Inflammatory macrophage treated with lipopolysaccharide for 4 hours (primary cell): ENCODE results near the gene TSPAN7.
A peak's percentile ranks its signal among the peaks of the same experiment; 100 is the strongest.

Experiments
- DNase-seq: peaks from one replicate; pipeline ENCODE4 v3.0.0-alpha.2; 2020

Gene TSPAN7

DNA sequence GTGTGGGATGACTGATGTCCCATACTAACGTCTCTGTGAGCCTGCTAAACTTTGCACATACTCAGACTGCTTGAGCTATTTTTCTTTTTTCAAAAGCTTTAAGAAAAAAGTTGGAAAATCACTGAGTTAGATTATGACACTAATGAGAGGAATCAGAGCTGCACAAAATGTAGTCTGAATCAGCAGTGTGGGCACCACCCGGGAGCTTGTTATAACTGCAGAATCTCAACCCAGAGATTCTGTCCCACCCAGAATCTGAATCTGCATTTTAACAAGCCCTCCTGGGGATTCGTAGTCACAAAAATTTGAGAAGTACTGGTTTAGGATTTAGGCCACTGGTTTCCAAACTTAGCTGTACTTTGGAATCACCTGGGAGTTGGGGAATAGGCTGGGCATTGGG is 137.8 kb downstream of the TSPAN7 start:
- DNase-seq = no peak

DNA sequence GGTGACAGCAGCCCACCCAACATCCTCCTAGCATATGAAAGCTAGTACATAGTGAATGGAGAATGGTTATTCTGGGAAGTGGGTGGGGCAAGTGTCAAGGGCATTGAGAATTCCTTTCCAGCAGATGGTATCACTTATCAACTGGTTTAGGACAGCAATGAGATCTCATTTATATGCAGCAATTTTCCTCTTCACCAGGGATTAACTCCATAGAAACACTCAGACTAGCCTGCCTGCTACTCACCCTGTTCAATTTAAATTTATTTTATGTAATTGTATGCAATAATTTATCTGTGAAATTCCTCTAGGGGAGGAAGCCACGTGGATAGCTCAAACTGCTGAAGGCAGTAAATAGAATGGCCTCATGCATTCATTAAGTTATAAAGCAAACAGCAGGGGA is 138.4 kb downstream of the TSPAN7 start:
- DNase-seq = no peak

DNA sequence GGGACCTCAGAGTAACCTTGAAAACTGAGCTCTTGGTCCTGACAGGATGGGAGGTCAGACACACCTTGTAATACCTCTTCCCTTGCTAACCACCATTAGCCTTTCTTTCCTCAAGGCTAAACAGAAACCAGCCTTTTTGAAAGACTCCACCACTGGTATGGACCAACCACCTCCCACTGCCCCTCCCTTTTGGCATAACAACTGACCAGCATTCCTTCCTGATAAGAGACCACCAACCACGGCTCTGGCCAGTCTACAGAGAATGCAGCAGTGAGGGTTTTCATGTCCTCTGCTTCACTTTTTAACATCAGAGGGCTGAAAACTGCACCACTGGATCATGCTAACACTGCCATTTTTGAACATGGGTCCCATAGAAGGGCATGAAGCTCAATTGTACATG is 139.7 kb downstream of the TSPAN7 start:
- DNase-seq = no peak

DNA sequence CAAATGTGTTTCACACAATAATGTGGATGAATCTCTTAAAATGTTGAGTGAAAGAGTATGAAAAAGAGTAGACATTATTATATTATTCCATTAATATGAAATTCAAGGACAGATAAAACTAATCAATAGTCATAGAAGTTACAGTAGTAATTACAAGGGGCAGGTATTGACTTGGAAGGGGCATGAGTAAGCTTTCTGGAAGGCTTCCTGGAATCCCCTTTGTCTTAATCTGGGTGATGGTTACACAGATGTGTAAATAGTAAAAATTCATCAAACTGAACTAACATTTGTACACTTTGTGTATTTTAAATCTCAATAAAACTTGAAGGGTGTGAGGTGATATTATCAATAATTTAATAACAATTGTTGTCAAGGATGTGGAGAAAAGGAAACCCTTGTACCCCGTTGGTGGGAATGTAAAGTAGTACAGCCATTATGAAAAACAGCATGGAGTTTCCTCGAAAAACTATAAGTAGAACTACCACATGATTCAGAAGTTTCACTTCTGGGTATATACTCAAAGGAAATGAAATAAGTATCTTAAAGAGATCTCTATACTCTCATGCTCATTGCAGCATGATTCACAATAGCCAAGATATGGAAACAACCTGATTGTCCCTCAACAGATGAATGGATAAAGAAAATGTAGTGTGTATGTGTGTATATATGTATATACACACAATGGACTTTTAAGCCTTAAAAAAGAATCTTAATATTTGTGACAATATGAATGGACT is 143.0 kb downstream of the TSPAN7 start:
- peak; percentile 64 for DNase-seq

DNA sequence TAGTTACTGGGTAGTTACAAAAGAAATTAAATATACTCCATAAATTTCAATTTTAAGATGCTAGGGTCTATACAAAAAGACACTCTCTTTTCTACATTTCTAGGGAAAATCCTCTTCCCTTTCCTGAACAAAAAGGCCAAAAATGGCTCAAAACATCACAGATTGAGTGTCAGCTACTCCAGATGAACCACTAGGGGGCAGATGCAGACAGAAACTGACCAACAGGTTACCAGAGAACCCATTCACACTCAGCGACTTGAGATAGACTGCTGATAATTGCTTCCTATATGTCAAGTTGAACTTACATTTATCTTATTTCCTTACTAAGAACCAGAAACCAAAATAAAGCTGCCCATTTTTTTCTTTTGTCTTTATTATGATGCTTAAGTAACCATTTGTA is 156.5 kb downstream of the TSPAN7 start:
- peak; percentile 42 for DNase-seq

DNA sequence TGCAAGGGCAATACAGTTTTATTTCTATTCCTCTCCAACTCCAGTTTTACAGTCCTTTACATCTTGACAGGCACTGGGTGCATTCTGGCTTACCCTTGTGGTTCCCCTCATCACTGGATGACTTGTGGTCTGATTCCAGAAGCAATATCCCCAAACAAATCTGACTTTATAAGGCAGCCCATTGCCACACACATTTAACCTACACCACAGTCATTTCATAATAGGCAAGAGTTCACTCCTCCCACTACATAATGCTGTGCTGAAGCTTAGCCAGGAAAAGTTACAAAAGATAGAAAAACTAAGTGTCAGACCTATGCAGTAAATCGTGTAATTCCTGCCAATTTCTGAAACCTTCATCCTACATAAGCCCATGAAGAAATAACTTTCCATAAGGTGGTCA is 157.0 kb downstream of the TSPAN7 start:
- peak; percentile 42 for DNase-seq

DNA sequence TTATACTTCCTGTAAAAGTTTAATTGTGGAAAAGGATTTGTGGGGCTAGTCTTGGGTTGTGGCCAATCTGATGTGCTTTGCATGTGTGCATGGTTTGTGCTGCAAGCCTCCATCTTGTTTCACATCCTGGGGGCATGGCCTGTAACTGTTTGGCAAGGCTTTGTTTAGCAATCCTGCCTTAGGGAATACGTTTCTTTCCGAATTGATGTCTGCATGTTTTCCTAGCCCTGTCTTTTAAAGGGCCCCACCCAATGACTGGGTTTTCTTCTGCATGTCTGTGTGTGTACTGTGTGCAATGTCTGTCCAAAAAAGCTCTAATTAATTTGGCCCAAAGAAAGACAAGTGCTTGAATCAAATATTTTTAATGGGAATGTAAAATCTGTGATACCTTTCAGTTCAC is 165.3 kb downstream of the TSPAN7 start:
- no peak for DNase-seq

DNA sequence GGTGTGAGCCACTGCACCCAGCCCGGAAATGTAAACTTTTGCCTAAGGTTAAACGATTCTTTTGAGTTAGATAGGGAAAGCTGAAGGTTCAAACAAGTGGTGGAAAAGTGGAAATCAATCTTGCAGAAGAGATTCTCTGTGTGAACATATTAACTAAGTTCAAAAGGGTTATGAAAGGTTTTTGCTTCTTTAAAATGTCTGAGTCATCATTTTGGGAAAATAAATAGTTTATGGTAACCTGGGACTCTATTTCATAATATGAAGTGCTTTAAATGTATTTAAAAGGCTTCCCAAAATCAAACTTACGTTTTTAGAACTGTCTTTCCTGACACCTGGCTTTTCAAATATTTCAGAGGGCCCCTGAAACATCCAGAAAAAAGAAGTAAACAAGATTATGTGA is 166.3 kb downstream of the TSPAN7 start:
- DNase-seq = no peak

DNA sequence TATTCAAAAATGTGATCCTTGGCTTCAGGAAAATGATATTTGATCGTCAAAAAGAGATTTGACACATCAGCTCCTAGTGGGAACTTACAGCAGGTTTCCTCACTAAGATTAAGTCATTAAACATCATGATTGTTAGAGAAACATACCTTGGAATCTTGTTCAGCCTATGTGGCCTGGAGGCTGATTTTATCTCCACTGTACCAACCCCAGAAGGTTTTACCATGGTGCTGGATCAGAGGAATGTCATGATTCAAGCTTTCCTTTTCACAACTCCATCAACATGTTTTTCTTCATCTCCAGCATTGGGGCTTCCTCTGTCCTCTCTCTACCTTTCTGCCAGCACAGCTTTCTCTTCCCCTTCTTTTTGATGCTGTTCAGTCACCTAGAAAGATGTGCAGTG is 171.5 kb downstream of the TSPAN7 start:
- no peak for DNase-seq
